Trophoblast cell (in vitro differentiated cells and primary cell): ENCODE measurements around the gene SMAD3.

Experiments
- DNase-seq, 2 donors: peaks; one replicate each; pipeline ENCODE4 v3.0.0-alpha.2; 2016
- H2AFZ ChIP-seq: 2 replicates; pipeline ENCODE4 v1.6.1; 2013; ENCODE audit warnings: low read length, moderate library complexity, mild to moderate bottlenecking; ENCODE audit not compliant: insufficient read depth, poor library complexity
- H2AK5ac ChIP-seq: 2 replicates; pipeline ENCODE4 v1.6.1; 2013; ENCODE audit warnings: mild to moderate bottlenecking, low read length
- H2BK120ac ChIP-seq: 2 replicates; pipeline ENCODE4 v1.6.1; 2013; ENCODE audit warnings: low read length, mild to moderate bottlenecking, moderate library complexity; ENCODE audit not compliant: insufficient read depth, poor library complexity
- H2BK12ac ChIP-seq: 2 replicates; pipeline ENCODE4 v1.6.1; 2013; ENCODE audit warnings: mild to moderate bottlenecking, low read length, moderate library complexity
- H2BK5ac ChIP-seq: 2 replicates; pipeline ENCODE4 v1.6.1; 2013; ENCODE audit warnings: low read length, low read depth, moderate library complexity, mild to moderate bottlenecking; ENCODE audit not compliant: poor library complexity
- H3K14ac ChIP-seq: 2 replicates; pipeline ENCODE4 v1.6.1; 2013; ENCODE audit warnings: mild to moderate bottlenecking, low read length
- H3K18ac ChIP-seq: 2 replicates; pipeline ENCODE4 v1.6.1; 2013; ENCODE audit warnings: mild to moderate bottlenecking, low read length
- H3K23ac ChIP-seq: 2 replicates; pipeline ENCODE4 v1.6.1; 2013; ENCODE audit warnings: low read length
- H3K27ac ChIP-seq: 2 replicates; pipeline ENCODE4 v1.5.1; 2013; ENCODE audit warnings: low read depth, mild to moderate bottlenecking, inconsistent platforms, low read length, moderate library complexity
- H3K27me3 ChIP-seq: 2 replicates; pipeline ENCODE4 v1.6.1; 2013; ENCODE audit warnings: inconsistent platforms, mild to moderate bottlenecking, low read length, moderate library complexity; ENCODE audit not compliant: insufficient read depth
- H3K36me3 ChIP-seq, 2 experiments: 1 replicate in 1 of 2; 2 replicates in 1 of 2; pipeline ENCODE4 v1.6.1; 2013; ENCODE audit warnings: low read length in 2 of 2, mild to moderate bottlenecking in 2 of 2, moderate library complexity in 1 of 2; ENCODE audit not compliant: insufficient read depth in 2 of 2, control insufficient read depth in 1 of 2
- H3K4ac ChIP-seq: 2 replicates; pipeline ENCODE4 v1.6.1; 2013; ENCODE audit warnings: low read depth, mild to moderate bottlenecking, low read length, moderate library complexity
- H3K4me1 ChIP-seq, 2 experiments: 1 replicate in 1 of 2; 2 replicates in 1 of 2; pipeline ENCODE4 v1.6.1; 2013; ENCODE audit warnings: low read length in 2 of 2, mild to moderate bottlenecking in 2 of 2, moderate library complexity in 1 of 2; ENCODE audit not compliant: insufficient read depth in 2 of 2, control insufficient read depth in 1 of 2
- H3K4me2 ChIP-seq: 2 replicates; pipeline ENCODE4 v1.6.1; 2013; ENCODE audit warnings: inconsistent platforms, mild to moderate bottlenecking, low read length, moderate library complexity
- H3K4me3 ChIP-seq: 2 replicates; pipeline ENCODE4 v1.5.1; 2013; ENCODE audit warnings: mild to moderate bottlenecking, low read depth, low read length, inconsistent platforms
- H3K79me1 ChIP-seq: one replicate; pipeline ENCODE4 v1.6.1; 2013; ENCODE audit warnings: low read length
- H3K79me2 ChIP-seq: 2 replicates; pipeline ENCODE4 v1.6.1; 2013; ENCODE audit warnings: low read length, mild to moderate bottlenecking; ENCODE audit not compliant: control insufficient read depth, insufficient read depth, poor library complexity
- H3K9ac ChIP-seq: 2 replicates; pipeline ENCODE4 v1.6.1; 2013; ENCODE audit warnings: mild to moderate bottlenecking, low read length
- H3K9me3 ChIP-seq: 2 replicates; pipeline ENCODE4 v1.6.1; 2013; ENCODE audit warnings: low read depth, mild to moderate bottlenecking, control low read depth, inconsistent platforms, low read length; ENCODE audit not compliant: insufficient read depth
- H4K12ac ChIP-seq: 2 replicates; pipeline ENCODE4 v1.6.1; 2013; ENCODE audit warnings: low read depth, mild to moderate bottlenecking, low read length, moderate library complexity
- H4K8ac ChIP-seq: 2 replicates; pipeline ENCODE4 v1.6.1; 2013; ENCODE audit warnings: low read depth, mild to moderate bottlenecking, low read length, moderate library complexity
- H4K91ac ChIP-seq: one replicate; pipeline ENCODE4 v1.6.1; 2013; ENCODE audit warnings: low read depth, mild to moderate bottlenecking, low read length, moderate library complexity
- WGBS: extraction: QIAGEN DNeasy Blood & Tissue Kit; methylation state at CpG from one replicate; pipeline ENCODE4 v1.1.7; 2013; ENCODE audit warnings: missing lambda C conversion rate; ENCODE audit not compliant: insufficient read length, insufficient coverage; ENCODE audit errors: extremely low coverage; 5-methylcytosine and 5-hydroxymethylcytosine counted together

Gene SMAD3

DNA sequence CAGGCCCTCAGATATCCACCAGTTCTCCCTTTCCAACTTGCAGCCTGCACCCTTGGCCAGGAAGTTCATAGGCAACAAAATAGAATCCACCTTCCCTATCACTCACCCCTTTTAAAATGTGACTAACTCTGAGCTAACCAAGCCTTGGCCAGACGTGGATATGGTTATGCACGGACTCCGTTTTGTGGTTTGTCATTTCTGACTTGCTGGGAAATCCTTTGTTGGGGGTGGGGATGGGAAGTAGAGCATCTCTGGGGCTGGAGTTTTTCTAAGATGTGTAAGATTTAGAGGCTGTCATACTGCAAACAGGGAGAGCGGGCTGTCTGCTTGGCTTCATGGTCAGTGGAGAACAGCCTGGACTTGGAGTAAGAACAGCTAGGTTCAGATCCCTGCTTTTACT is 62.6 kb downstream of the SMAD3 start:
- Histone ChIP-seq H4K12ac (no peak overlapping the region), H3K36me3 (peaks cover 6 to 8% of the 10 kb centered on the region in 2 experiments), H3K4me3 (no peak overlapping the region), H3K27me3 (no peaks in the 10 kb centered on the region), H4K91ac (no peak overlapping the region), H3K4ac (no peak overlapping the region), H3K9me3 (no peaks in the 10 kb centered on the region), H3K4me1 (peaks cover 22 to 40% of the 10 kb centered on the region in 2 experiments), H3K18ac (no peak overlapping the region), H2AK5ac (no peak overlapping the region), H3K9ac (no peak overlapping the region), H2AFZ (no peak overlapping the region), H2BK5ac (no peak overlapping the region), H2BK120ac (no peak overlapping the region), H3K79me2 (no peaks in the 10 kb centered on the region), H3K79me1 (no peaks in the 10 kb centered on the region), H2BK12ac (no peak overlapping the region), H3K27ac (no peak overlapping the region), H3K14ac (no peak overlapping the region), H3K23ac (no peak overlapping the region), H4K8ac (no peak overlapping the region), H3K4me2 (no peak overlapping the region)
- WGBS: no CpG with 5 or more reads among the region's 4 CpGs
- DNase-seq: peak in 1 of 2 donors; percentile 34

DNA sequence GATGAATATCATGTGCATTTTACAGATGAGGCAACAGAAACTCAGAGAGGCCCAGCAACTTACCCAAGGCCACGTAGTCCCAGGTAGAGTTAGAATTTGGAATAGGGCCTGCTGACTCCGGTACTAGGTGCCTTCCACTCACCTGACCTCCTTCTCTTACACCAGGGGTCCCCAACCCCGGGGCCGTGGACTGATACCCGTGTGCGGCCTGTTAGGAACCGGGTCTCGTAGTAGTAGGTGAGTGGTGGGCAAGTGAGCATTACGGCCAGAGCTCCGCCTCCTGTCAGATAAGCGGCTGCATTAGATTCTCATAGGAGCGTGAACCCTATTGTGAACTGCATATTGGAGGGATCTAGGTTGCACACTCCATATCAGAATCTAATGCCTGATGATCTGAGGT is 64.8 kb downstream of the SMAD3 start:
- Histone ChIP-seq H3K9me3 (no peaks in the 10 kb centered on the region), H3K4ac (no peak overlapping the region), H2AFZ (no peak overlapping the region), H3K27ac (no peak overlapping the region), H3K14ac (no peak overlapping the region), H4K8ac (no peak overlapping the region), H3K18ac (no peak overlapping the region), H3K36me3 (peaks cover 6 to 8% of the 10 kb centered on the region in 2 experiments), H4K12ac (no peak overlapping the region), H2BK5ac (no peak overlapping the region), H4K91ac (no peak overlapping the region), H3K9ac (no peak overlapping the region), H3K79me2 (no peaks in the 10 kb centered on the region), H3K79me1 (no peaks in the 10 kb centered on the region), H2AK5ac (no peak overlapping the region), H3K27me3 (no peaks in the 10 kb centered on the region), H3K4me1 (peaks cover 28 to 46% of the 10 kb centered on the region in 2 experiments), H3K4me2 (no peak overlapping the region), H3K4me3 (no peak overlapping the region), H3K23ac (no peak overlapping the region), H2BK12ac (no peak overlapping the region), H2BK120ac (no peak overlapping the region)
- DNase-seq: no peak
- WGBS: no CpG with 5 or more reads among the region's 12 CpGs

- Histone ChIP-seq H2AK5ac (no peak overlapping the region), H2BK5ac (no peak overlapping the region), H3K4me3 (no peak overlapping the region), H3K79me1 (no peaks in the 10 kb centered on the region), H3K79me2 (no peaks in the 10 kb centered on the region), H2BK12ac (no peak overlapping the region), H4K91ac (no peak overlapping the region), H3K9me3 (no peaks in the 10 kb centered on the region), H3K18ac (no peak overlapping the region), H4K8ac (no peak overlapping the region), H3K36me3 (peaks cover 6 to 8% of the 10 kb centered on the region in 2 experiments), H3K4me2 (no peak overlapping the region), H3K14ac (no peak overlapping the region), H3K27ac (no peak overlapping the region), H2AFZ (no peak overlapping the region), H3K4ac (no peak overlapping the region), H2BK120ac (no peak overlapping the region), H3K27me3 (no peaks in the 10 kb centered on the region), H3K23ac (no peak overlapping the region), H3K4me1 (peaks cover 23 to 40% of the 10 kb centered on the region in 2 experiments), H3K9ac (no peak overlapping the region), H4K12ac (no peak overlapping the region)
- no CpG with 5 or more reads among the region's 15 CpGs for WGBS
- DNase-seq: peak; percentile 52 to 59
These were observed 65.5 kb downstream of the SMAD3 start for GRCh38 chr15:67130673-67131601.

GRCh38 chr15:67132276-67132675 is 66.9 kb downstream of the SMAD3 start:
- Histone ChIP-seq H3K79me2 (no peaks in the 10 kb centered on the region), H3K9ac (no peak overlapping the region), H4K12ac (no peak overlapping the region), H3K9me3 (no peaks in the 10 kb centered on the region), H2BK12ac (no peak overlapping the region), H3K4ac (no peak overlapping the region), H4K91ac (no peak overlapping the region), H3K23ac (no peak overlapping the region), H3K27ac (no peak overlapping the region), H2BK5ac (no peak overlapping the region), H2AK5ac (no peak overlapping the region), H3K18ac (no peak overlapping the region), H4K8ac (no peak overlapping the region), H3K14ac (no peak overlapping the region), H3K4me1 (peaks cover 19 to 34% of the 10 kb centered on the region in 2 experiments), H2BK120ac (no peak overlapping the region), H3K27me3 (no peaks in the 10 kb centered on the region), H3K36me3 (peaks cover 6% of the 10 kb centered on the region in 2 experiments), H3K4me2 (no peak overlapping the region), H3K4me3 (no peak overlapping the region), H3K79me1 (no peaks in the 10 kb centered on the region), H2AFZ (no peak overlapping the region)
- peak; percentile 51 to 64 for DNase-seq
- WGBS: no CpG with 5 or more reads among the region's 3 CpGs
